Stimulated activated effector memory CD8-positive, alpha-beta T cell treated with anti-CD3 and anti-CD28 coated beads, Interleukin-12 subunit alpha, Interleukin-12 subunit beta, amount 100 ng/mL, for 72 hours (primary cell): ENCODE results near the gene GRIK3.

Experiments
- ATAC-seq: fragments of 150-1000 bp; cut with Tn5 transposase; 2 replicates; pipeline ENCODE4 v1.10.0; 2021
- DNase-seq, 2 donors: peaks; one replicate each; pipeline ENCODE4 v3.0.0; 2021 to 2022; ENCODE audit warnings: low spot score in 2 of 2
- H3K27ac Mint-ChIP-seq: one replicate; pipeline ENCODE4 v1.8.0; 2022; ENCODE audit warnings: mild to moderate bottlenecking, mixed read lengths
- H3K36me3 Mint-ChIP-seq: one replicate; pipeline ENCODE4 v1.8.0; 2022; ENCODE audit warnings: mild to moderate bottlenecking, mixed read lengths
- H3K4me1 Mint-ChIP-seq: one replicate; pipeline ENCODE4 v1.8.0; 2022; ENCODE audit warnings: mixed read lengths
- H3K4me3 Mint-ChIP-seq: one replicate; pipeline ENCODE4 v1.8.0; 2022; ENCODE audit warnings: mild to moderate bottlenecking, mixed read lengths
- H3K9me3 Mint-ChIP-seq: one replicate; pipeline ENCODE4 v1.8.0; 2022; ENCODE audit warnings: mixed read lengths

The GRIK3 gene

GRCh38 chr1:36866169-36866814 is 168.0 kb downstream of the GRIK3 start:
- ATAC-seq (no peak), DNase-seq (no peak)
- H3K9me3 Mint-ChIP-seq, result no peaks in the 10 kb centered on the region
- no peaks in the 10 kb centered on the region for H3K36me3 Mint-ChIP-seq
- H3K27ac Mint-ChIP-seq, result no peak overlapping the region
- H3K4me1 Mint-ChIP-seq, result no peaks in the 10 kb centered on the region
- H3K4me3 Mint-ChIP-seq, result no peak overlapping the region

DNA sequence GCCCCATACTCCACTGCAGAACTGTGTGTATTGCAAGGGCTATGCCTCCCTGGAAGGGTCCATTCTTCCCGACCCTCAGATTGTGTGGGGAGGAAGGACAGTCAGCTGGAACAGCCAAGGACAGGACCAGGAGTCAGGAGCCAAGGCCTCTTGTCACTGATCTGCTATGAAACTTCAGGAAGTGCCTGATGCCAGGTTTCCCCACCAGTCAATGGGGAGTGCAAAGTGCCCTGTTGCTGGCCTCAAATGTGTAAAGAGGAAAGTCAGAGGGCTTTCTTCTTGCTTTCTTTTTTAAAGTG is 168.8 kb downstream of the GRIK3 start:
- Mint-ChIP-seq H3K36me3 (no peaks in the 10 kb centered on the region), H3K9me3 (no peaks in the 10 kb centered on the region), H3K4me1 (no peaks in the 10 kb centered on the region), H3K27ac (no peak overlapping the region), H3K4me3 (no peak overlapping the region)
- DNase-seq (no peak), ATAC-seq (no peak)

GRCh38 chr1:36864823-36865601 is 169.3 kb downstream of the GRIK3 start:
- H3K4me3 Mint-ChIP-seq, result no peak overlapping the region
- ATAC-seq, result no peak

GRCh38 chr1:36864182-36864822 is 170.0 kb downstream of the GRIK3 start:
- no peak overlapping the region for H3K4me3 Mint-ChIP-seq
- ATAC-seq, result no peak
- H3K4me1 Mint-ChIP-seq, result no peaks in the 10 kb centered on the region
- no peaks in the 10 kb centered on the region for H3K9me3 Mint-ChIP-seq
- DNase-seq, result peak in 1 of 2 donors; percentile 55
- no peak overlapping the region for H3K27ac Mint-ChIP-seq
- H3K36me3 Mint-ChIP-seq, result no peaks in the 10 kb centered on the region

More at GRCh38 chr1:36864823-36865601, 169.3 kb downstream of the GRIK3 start:
- H3K27ac Mint-ChIP-seq, result no peak overlapping the region
- H3K9me3 Mint-ChIP-seq, result no peaks in the 10 kb centered on the region
- no peaks in the 10 kb centered on the region for H3K4me1 Mint-ChIP-seq
- H3K36me3 Mint-ChIP-seq, result no peaks in the 10 kb centered on the region
- no peak for DNase-seq

DNA sequence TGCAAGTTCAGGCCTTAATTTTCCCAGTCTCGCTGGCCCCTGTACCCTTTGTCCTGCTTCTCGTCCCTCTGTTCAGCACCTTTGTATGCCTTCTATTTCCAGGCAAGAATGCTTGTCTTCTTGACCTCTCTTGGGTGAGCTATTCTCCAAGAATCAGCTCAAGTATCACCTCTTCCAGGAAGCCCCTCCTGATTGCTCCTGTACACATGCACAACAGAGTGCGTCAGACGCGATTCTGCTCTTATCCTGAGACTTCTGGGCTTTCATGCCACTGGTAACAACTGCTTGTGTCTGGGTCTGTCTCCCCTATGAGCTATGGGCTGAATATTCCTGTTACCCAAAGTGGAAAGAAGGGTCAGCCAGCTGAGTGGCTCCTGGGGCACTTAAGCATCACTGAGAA is 170.8 kb downstream of the GRIK3 start:
- H3K9me3 Mint-ChIP-seq, result no peaks in the 10 kb centered on the region
- H3K4me1 Mint-ChIP-seq, result no peaks in the 10 kb centered on the region
- no peak for DNase-seq
- H3K27ac Mint-ChIP-seq, result no peak overlapping the region
- no peak overlapping the region for H3K4me3 Mint-ChIP-seq
- H3K36me3 Mint-ChIP-seq, result no peaks in the 10 kb centered on the region
- ATAC-seq, result no peak

- Mint-ChIP-seq H3K4me1 (no peaks in the 10 kb centered on the region), H3K9me3 (no peaks in the 10 kb centered on the region), H3K27ac (no peak overlapping the region), H3K36me3 (no peaks in the 10 kb centered on the region), H3K4me3 (no peak overlapping the region)
- DNase-seq (no peak), ATAC-seq (no peak)
Observed at GRCh38 chr1:36863061-36863460, 171.3 kb downstream of the GRIK3 start.

- ATAC-seq, result no peak
- Mint-ChIP-seq H3K27ac (no peak overlapping the region), H3K4me3 (no peak overlapping the region), H3K4me1 (no peaks in the 10 kb centered on the region), H3K36me3 (no peaks in the 10 kb centered on the region), H3K9me3 (no peaks in the 10 kb centered on the region)
- no peak for DNase-seq
Observed at GRCh38 chr1:36861375-36861774, 172.9 kb downstream of the GRIK3 start.

GRCh38 chr1:36859926-36860325 is 174.4 kb downstream of the GRIK3 start:
- H3K4me3 Mint-ChIP-seq, result no peak overlapping the region
- H3K9me3 Mint-ChIP-seq, result no peaks in the 10 kb centered on the region
- ATAC-seq (no peak), DNase-seq (no peak)
- H3K36me3 Mint-ChIP-seq, result no peaks in the 10 kb centered on the region
- no peaks in the 10 kb centered on the region for H3K4me1 Mint-ChIP-seq
- no peak overlapping the region for H3K27ac Mint-ChIP-seq

- no peaks in the 10 kb centered on the region for H3K9me3 Mint-ChIP-seq
- H3K4me1 Mint-ChIP-seq, result no peaks in the 10 kb centered on the region
- H3K27ac Mint-ChIP-seq, result no peak overlapping the region
- no peak overlapping the region for H3K4me3 Mint-ChIP-seq
- no peak for ATAC-seq
- no peak for DNase-seq
- H3K36me3 Mint-ChIP-seq, result no peaks in the 10 kb centered on the region
Observed at GRCh38 chr1:36858981-36859380, 175.3 kb downstream of the GRIK3 start.

DNA sequence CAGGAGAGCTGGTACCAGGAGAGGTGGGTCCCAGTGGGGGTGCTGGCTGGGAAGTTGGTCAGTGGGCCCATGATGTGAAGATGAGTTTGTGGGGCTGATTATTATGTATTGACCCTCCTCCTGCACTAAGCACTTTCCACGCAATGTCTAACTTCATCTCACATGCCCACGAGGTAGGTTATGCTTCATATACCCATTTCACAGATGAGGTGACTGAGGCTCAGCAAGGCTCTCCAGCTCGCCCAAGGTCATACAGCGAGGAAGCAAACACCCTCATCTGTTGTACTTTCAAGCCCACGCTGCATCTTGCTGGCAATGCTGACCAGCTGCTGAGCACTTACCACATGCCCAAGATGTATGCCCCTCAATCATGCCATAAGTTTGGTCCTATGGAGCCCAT is 175.8 kb downstream of the GRIK3 start:
- Mint-ChIP-seq H3K27ac (no peak overlapping the region), H3K9me3 (no peaks in the 10 kb centered on the region), H3K36me3 (no peaks in the 10 kb centered on the region), H3K4me1 (no peaks in the 10 kb centered on the region), H3K4me3 (no peak overlapping the region)
- DNase-seq (no peak), ATAC-seq (no peak)

- Mint-ChIP-seq H3K4me1 (no peaks in the 10 kb centered on the region), H3K27ac (no peak overlapping the region), H3K36me3 (no peaks in the 10 kb centered on the region), H3K4me3 (no peak overlapping the region), H3K9me3 (no peaks in the 10 kb centered on the region)
- ATAC-seq (no peak), DNase-seq (no peak)
Observed at GRCh38 chr1:36857754-36858153, 176.6 kb downstream of the GRIK3 start.

- Mint-ChIP-seq H3K36me3 (no peaks in the 10 kb centered on the region), H3K9me3 (no peaks in the 10 kb centered on the region), H3K4me3 (no peak overlapping the region), H3K27ac (no peak overlapping the region), H3K4me1 (no peaks in the 10 kb centered on the region)
- ATAC-seq (no peak), DNase-seq (no peak)
Observed at GRCh38 chr1:36855699-36856494, 178.4 kb downstream of the GRIK3 start.

- DNase-seq (no peak), ATAC-seq (no peak)
- H3K4me1 Mint-ChIP-seq, result no peaks in the 10 kb centered on the region
- H3K4me3 Mint-ChIP-seq, result no peak overlapping the region
- no peak overlapping the region for H3K27ac Mint-ChIP-seq
- no peaks in the 10 kb centered on the region for H3K9me3 Mint-ChIP-seq
- H3K36me3 Mint-ChIP-seq, result no peaks in the 10 kb centered on the region
Observed at GRCh38 chr1:36853638-36854037, 180.7 kb downstream of the GRIK3 start.

GRCh38 chr1:36852586-36852985 is 181.7 kb downstream of the GRIK3 start:
- DNase-seq, result no peak
- no peaks in the 10 kb centered on the region for H3K4me1 Mint-ChIP-seq
- H3K36me3 Mint-ChIP-seq, result no peaks in the 10 kb centered on the region
- ATAC-seq, result no peak
- H3K27ac Mint-ChIP-seq, result no peak overlapping the region
- H3K4me3 Mint-ChIP-seq, result no peak overlapping the region
- no peaks in the 10 kb centered on the region for H3K9me3 Mint-ChIP-seq

DNA sequence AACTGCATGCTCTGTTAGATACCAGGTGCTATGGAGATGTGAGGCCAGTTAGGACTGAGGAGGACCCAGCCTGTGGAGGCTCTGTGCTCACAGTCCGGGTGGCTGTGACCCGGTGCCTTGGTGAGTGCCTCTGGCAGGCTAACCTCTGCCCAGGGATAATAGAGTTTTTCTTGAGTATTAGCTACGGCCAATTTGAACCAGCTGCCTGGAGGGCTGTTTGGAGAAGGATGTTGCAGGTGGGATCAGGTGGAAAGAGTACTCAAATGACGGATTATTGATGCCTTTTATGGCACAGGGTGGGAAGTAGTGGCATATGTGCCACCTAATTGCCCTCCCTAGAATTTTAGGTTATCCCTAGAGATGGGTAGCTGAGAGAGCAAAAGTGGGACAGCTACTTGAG is 182.7 kb downstream of the GRIK3 start:
- DNase-seq, result no peak
- H3K9me3 Mint-ChIP-seq, result no peaks in the 10 kb centered on the region
- no peaks in the 10 kb centered on the region for H3K4me1 Mint-ChIP-seq
- no peak overlapping the region for H3K27ac Mint-ChIP-seq
- ATAC-seq, result no peak
- H3K36me3 Mint-ChIP-seq, result no peaks in the 10 kb centered on the region
- H3K4me3 Mint-ChIP-seq, result no peak overlapping the region
